ENCODE results near the gene RHCG. TPM values are rescaled to one million over a fixed set of nuclear protein-coding genes. Genes with fewer than 3 reads are reported as not detected.

The RHCG gene
- total and polyA plus RNA-seq, 2 of the 13 experiments (the other 11 are each of a cell fraction or from before 2014, with no cell fraction given): not detected

GRCh38 chr15:89459271-89460038, 36.9 kb downstream of the RHCG start (continued):
- no peak for TF ChIP-seq DMTF1 (CRISPR knock-in tag; IDR thresholded peaks at IDR 0.05)
- no peak for TF ChIP-seq HNF1B (CRISPR knock-in tag; IDR thresholded peaks at IDR 0.05)
- TF ChIP-seq HOXA7 (CRISPR knock-in tag; IDR thresholded peaks at IDR 0.05): no peak
- no peak for TF ChIP-seq SCMH1 (CRISPR knock-in tag; IDR thresholded peaks at IDR 0.05; ENCODE audit: borderline replicate concordance)
- no peak for TF ChIP-seq ZNF703 (CRISPR knock-in tag; IDR thresholded peaks at IDR 0.05; ENCODE audit: borderline replicate concordance)
- TF ChIP-seq KMT2A (CRISPR knock-in tag; IDR thresholded peaks at IDR 0.05): no peak
- no peak for TF ChIP-seq NR0B2 (CRISPR knock-in tag; IDR thresholded peaks at IDR 0.05)
- no peak for TF ChIP-seq CCAR2 (optimal IDR thresholded peaks at IDR 0.05; ENCODE audit: low read depth, low read length)
- TF ChIP-seq POGZ (CRISPR knock-in tag; IDR thresholded peaks at IDR 0.05): peak; percentile 45; the same call in 1 of the 2 replicates
- no peak for TF ChIP-seq ZKSCAN8 (CRISPR knock-in tag; IDR thresholded peaks at IDR 0.05; ENCODE audit: borderline replicate concordance)
- no peak for TF ChIP-seq REST (IDR thresholded peaks at IDR 0.05; ENCODE audit: borderline replicate concordance in 1 of 2, low read depth in 1 of 2, low read length in 2 of 2)
- TF ChIP-seq MXD1 (CRISPR knock-in tag; IDR thresholded peaks at IDR 0.05): no peak
- TF ChIP-seq ISL2 (CRISPR knock-in tag; IDR thresholded peaks at IDR 0.05): peak; percentile 56; the same call in 1 of the 2 replicates
- TF ChIP-seq AKNA (CRISPR knock-in tag; IDR thresholded peaks at IDR 0.05; ENCODE audit: borderline replicate concordance): no peak
